ENCODE measurements around the gene IRF8.

The IRF8 gene

GRCh38 chr16:85959686-85960085, 60.7 kb downstream of the IRF8 start:
- TF ChIP-seq CTCF (IDR thresholded peaks at IDR 0.05; ENCODE audit: borderline replicate concordance, insufficient read depth, low read depth, low read length): no peak

DNA sequence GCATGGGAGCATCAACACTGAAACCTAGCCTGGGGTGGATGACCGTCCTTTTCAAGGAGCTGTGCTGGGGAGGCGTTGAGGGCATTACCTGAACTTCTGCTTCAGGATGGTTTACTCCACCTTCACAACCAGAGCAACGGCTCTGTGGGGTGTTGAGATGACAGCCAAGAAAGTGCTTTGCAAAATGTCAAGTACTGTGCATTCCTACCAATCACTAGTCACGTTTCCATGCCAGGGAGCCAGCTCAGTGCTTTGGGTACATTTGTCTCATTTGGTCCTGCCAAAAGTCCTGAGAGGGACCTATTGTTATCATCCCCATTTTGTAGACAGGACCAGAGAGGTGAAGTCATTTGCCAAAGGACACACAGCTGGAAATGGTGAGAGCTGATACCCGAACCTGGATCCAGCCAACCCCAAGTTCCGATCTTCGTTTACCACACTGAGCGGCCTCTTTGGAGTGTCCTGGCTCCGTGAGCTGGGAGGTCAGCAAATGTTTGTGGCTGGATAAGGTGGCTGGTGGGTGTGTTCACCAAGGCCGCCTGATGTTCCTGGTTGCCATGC, 61.6 kb downstream of the IRF8 start:
- TF ChIP-seq CTCF (IDR thresholded peaks at IDR 0.05; ENCODE audit: borderline replicate concordance, insufficient read depth, low read depth, low read length): no peak
- H3K4me3 ChIP-seq (ENCODE audit: low read depth, low read length): no peak overlapping the region

More at GRCh38 chr16:85959686-85960085, 60.7 kb downstream of the IRF8 start:
- no peak overlapping the region for H3K4me3 ChIP-seq (ENCODE audit: low read depth, low read length)

DNA sequence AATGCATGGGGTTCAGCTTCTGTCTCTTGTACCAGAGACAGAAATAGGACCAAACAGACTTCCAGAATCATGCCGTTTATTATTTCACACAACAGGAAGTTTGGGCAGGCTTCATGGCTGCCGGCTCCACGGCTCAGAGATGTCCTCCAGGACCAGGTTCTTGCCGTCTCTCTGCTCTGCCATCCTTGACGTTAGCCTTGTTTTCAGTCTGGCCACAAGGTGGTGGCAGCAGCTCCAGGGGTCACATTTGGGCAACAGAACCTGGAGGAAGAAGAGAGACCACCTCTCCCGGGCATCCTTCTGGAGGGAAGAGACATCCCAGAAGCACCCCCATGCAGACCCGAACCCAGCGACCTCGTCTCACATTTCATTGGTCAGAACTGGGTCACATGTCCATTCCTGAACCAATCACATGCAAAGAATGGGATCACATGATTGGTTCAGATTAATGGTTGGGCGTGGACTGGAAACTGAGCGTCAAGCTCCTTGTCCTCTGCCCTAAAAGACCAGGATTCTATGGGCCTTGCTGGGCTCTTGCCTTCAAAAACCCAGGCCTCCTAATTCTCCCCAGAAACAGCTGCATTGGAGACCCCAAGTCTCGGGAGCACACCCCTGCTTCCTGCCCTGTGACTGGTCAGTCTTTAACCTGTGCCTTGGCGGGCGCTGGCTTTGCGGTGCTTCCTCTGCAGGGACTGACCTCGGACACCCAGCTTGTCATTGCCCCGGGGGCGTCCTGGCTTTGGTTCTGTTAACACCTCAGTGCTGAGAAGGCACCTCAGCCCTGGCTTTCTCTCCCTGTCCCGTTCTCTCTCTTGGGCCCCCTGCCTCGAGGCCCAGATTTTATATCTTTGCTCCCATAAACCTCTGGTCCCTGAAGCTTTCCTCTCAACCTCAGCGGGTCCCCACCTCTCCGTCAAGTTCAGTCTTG, 63.3 kb downstream of the IRF8 start:
- TF ChIP-seq CTCF (IDR thresholded peaks at IDR 0.05; ENCODE audit: borderline replicate concordance, insufficient read depth, low read depth, low read length): peak; percentile 10; the same call in 1 of the 2 replicates
- H3K4me3 ChIP-seq (ENCODE audit: low read depth, low read length): no peak overlapping the region

- TF ChIP-seq CTCF (IDR thresholded peaks at IDR 0.05; ENCODE audit: borderline replicate concordance, insufficient read depth, low read depth, low read length): no peak
- no peak overlapping the region for H3K4me3 ChIP-seq (ENCODE audit: low read depth, low read length)
These were observed 64.9 kb downstream of the IRF8 start for GRCh38 chr16:85963753-85964285.

- no peak for TF ChIP-seq CTCF (IDR thresholded peaks at IDR 0.05; ENCODE audit: borderline replicate concordance, insufficient read depth, low read depth, low read length)
- H3K4me3 ChIP-seq (ENCODE audit: low read depth, low read length): no peak overlapping the region
These were observed 66.2 kb downstream of the IRF8 start for GRCh38 chr16:85965125-85965524.

- H3K4me3 ChIP-seq (ENCODE audit: low read depth, low read length): no peak overlapping the region
- TF ChIP-seq CTCF (IDR thresholded peaks at IDR 0.05; ENCODE audit: borderline replicate concordance, insufficient read depth, low read depth, low read length): no peak
These were observed 68.1 kb downstream of the IRF8 start for GRCh38 chr16:85967111-85967510.

All from GM12875 (cell line).